Keratinocyte (primary cell): ENCODE measurements around the gene AIFM3.

Experiments
- EZH2 ChIP-seq: IDR thresholded peaks from one replicate; pipeline ENCODE4 v1.6.1; 2012; ENCODE audit warnings: inconsistent platforms, mild to moderate bottlenecking, low read length, moderate library complexity
- TF ChIP-seq, protein P1 (sequence below), 3 experiments: IDR thresholded peaks in 1 of 3; conservative IDR thresholded peaks in 1 of 3; optimal IDR thresholded peaks in 1 of 3; 2 replicates in 2 of 3; 3 replicates in 1 of 3; pipeline versions ENCODE3 to v1.5.1; 2011; ENCODE audit warnings: low read length in 3 of 3, mild to moderate bottlenecking in 3 of 3, moderate library complexity in 2 of 3, control low read depth in 1 of 3, inconsistent platforms in 1 of 3; ENCODE audit not compliant: insufficient read depth in 2 of 3; ENCODE audit errors: extremely low read depth in 1 of 3

DNA sequence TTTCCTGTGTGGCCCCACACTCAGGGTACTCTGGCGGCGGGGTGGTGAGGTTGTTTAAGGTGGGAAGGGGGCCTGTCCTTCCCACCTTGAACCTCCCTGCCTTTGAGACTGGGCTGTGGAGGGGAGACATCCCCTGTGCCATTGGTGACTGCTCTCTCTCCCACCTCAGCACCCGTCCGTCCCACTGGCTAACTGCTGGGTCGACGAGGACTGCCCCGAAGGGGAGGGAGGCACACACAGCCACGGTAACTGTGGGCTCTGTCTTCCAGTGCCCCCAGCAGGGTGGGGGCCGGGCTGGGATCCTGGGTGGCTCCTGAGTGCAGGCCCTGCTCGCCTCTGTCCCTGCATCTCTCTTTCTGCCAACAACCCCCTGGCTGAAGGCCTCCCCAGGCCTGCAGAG is 55.5 kb downstream of the AIFM3 start:
- TF ChIP-seq, protein P1, sequence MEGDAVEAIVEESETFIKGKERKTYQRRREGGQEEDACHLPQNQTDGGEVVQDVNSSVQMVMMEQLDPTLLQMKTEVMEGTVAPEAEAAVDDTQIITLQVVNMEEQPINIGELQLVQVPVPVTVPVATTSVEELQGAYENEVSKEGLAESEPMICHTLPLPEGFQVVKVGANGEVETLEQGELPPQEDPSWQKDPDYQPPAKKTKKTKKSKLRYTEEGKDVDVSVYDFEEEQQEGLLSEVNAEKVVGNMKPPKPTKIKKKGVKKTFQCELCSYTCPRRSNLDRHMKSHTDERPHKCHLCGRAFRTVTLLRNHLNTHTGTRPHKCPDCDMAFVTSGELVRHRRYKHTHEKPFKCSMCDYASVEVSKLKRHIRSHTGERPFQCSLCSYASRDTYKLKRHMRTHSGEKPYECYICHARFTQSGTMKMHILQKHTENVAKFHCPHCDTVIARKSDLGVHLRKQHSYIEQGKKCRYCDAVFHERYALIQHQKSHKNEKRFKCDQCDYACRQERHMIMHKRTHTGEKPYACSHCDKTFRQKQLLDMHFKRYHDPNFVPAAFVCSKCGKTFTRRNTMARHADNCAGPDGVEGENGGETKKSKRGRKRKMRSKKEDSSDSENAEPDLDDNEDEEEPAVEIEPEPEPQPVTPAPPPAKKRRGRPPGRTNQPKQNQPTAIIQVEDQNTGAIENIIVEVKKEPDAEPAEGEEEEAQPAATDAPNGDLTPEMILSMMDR (optimal IDR thresholded peaks at IDR 0.05 in 1 of 3, IDR thresholded peaks at IDR 0.05 in 1 of 3, conservative IDR thresholded peaks at IDR 0.05 in 1 of 3; ENCODE audit: extremely low read depth in 1 of 3, insufficient read depth in 2 of 3, low read length in 3 of 3), result no peak
- no peak for TF ChIP-seq EZH2
